DND-41 (cell line): ENCODE results near the gene BEND5.

Source experiments
- ATAC-seq: fragments of 200-7000 bp; cut with Tn5 transposase; 3 replicates; pipeline ENCODE4 v1.9.1; 2021; ENCODE audit warnings: low read depth; ENCODE audit not compliant: insufficient read depth
- DNase-seq: peaks from one replicate; pipeline ENCODE4 v3.0.0-alpha.2; 2020
- H2AFZ ChIP-seq: 2 replicates; pipeline ENCODE4 v1.6.0; 2012; ENCODE audit warnings: low read depth, low read length
- H3K27ac ChIP-seq: 2 replicates; pipeline ENCODE4 v1.5.1; 2012; ENCODE audit warnings: low read length, inconsistent platforms
- H3K27me3 ChIP-seq: fragments of 200-600 bp; sonication (generic); 2 replicates; pipeline ENCODE4 v1.6.0; 2012; ENCODE audit warnings: low read length, mild to moderate bottlenecking, inconsistent platforms; ENCODE audit not compliant: insufficient read depth, poor library complexity
- H3K36me3 ChIP-seq: 2 replicates; pipeline ENCODE4 v1.5.1; 2012; ENCODE audit warnings: low read length, inconsistent platforms; ENCODE audit not compliant: insufficient read depth
- H3K4me1 ChIP-seq: 2 replicates; pipeline ENCODE4 v1.5.1; 2012; ENCODE audit warnings: mild to moderate bottlenecking, low read length; ENCODE audit not compliant: insufficient read depth
- H3K4me2 ChIP-seq: 2 replicates; pipeline ENCODE4 v1.6.0; 2012; ENCODE audit warnings: mild to moderate bottlenecking, moderate library complexity, low read length, inconsistent platforms; ENCODE audit not compliant: insufficient read depth
- H3K4me3 ChIP-seq, 2 experiments: fragments of 200-600 bp in 1 of 2; shearing (Covaris generic) in 1 of 2; 2 replicates each; pipeline ENCODE4 v1.5.1; 2012 to 2016; ENCODE audit warnings: inconsistent platforms in 2 of 2, low read length in 2 of 2, mild to moderate bottlenecking in 2 of 2, low read depth in 1 of 2, moderate library complexity in 1 of 2
- H3K79me2 ChIP-seq: 2 replicates; pipeline ENCODE4 v1.6.0; 2012; ENCODE audit warnings: low read length, inconsistent platforms; ENCODE audit not compliant: insufficient read depth
- H3K9ac ChIP-seq: 2 replicates; pipeline ENCODE4 v1.6.0; 2012; ENCODE audit warnings: low read depth, mild to moderate bottlenecking, inconsistent platforms, low read length, moderate library complexity
- H3K9me3 ChIP-seq: 2 replicates; pipeline ENCODE4 v1.5.1; 2012; ENCODE audit warnings: low read length, moderate library complexity, mild to moderate bottlenecking, inconsistent platforms; ENCODE audit not compliant: insufficient read depth, severe bottlenecking
- H4K20me1 ChIP-seq: 2 replicates; pipeline ENCODE4 v1.6.0; 2012; ENCODE audit warnings: low read length; ENCODE audit not compliant: insufficient read depth
- EZH2 ChIP-seq: IDR thresholded peaks from 3 replicates; pipeline ENCODE4 v1.6.1; 2012; ENCODE audit warnings: borderline replicate concordance, low read depth, mild to moderate bottlenecking, moderate library complexity, low read length, inconsistent platforms; ENCODE audit not compliant: severe bottlenecking
- TF ChIP-seq, protein P1 (sequence below): IDR thresholded peaks from 2 replicates; pipeline ENCODE4 v1.5.1; 2012; ENCODE audit warnings: borderline replicate concordance, low read length, moderate library complexity, mild to moderate bottlenecking; ENCODE audit not compliant: poor library complexity, severe bottlenecking; ENCODE audit errors: extremely low read depth

The BEND5 gene

GRCh38 chr1:48767975-48768510 is 8.6 kb downstream of the BEND5 start:
- peaks cover 55% of the 10 kb centered on the region for H3K79me2 ChIP-seq
- H3K9me3 ChIP-seq: no peaks in the 10 kb centered on the region
- H3K4me1 ChIP-seq: peaks cover 13% of the 10 kb centered on the region; the same call in 1 of the 2 replicates
- no peak overlapping the region for H2AFZ ChIP-seq
- ATAC-seq (no peak), DNase-seq (no peak)
- no peak overlapping the region for H3K9ac ChIP-seq
- no peaks in the 10 kb centered on the region for H3K27me3 ChIP-seq
- H4K20me1 ChIP-seq: peaks cover 25% of the 10 kb centered on the region
- H3K4me2 ChIP-seq: no peak overlapping the region
- H3K27ac ChIP-seq: no peak overlapping the region
- no peak overlapping the region for H3K4me3 ChIP-seq
- TF ChIP-seq, protein P1, sequence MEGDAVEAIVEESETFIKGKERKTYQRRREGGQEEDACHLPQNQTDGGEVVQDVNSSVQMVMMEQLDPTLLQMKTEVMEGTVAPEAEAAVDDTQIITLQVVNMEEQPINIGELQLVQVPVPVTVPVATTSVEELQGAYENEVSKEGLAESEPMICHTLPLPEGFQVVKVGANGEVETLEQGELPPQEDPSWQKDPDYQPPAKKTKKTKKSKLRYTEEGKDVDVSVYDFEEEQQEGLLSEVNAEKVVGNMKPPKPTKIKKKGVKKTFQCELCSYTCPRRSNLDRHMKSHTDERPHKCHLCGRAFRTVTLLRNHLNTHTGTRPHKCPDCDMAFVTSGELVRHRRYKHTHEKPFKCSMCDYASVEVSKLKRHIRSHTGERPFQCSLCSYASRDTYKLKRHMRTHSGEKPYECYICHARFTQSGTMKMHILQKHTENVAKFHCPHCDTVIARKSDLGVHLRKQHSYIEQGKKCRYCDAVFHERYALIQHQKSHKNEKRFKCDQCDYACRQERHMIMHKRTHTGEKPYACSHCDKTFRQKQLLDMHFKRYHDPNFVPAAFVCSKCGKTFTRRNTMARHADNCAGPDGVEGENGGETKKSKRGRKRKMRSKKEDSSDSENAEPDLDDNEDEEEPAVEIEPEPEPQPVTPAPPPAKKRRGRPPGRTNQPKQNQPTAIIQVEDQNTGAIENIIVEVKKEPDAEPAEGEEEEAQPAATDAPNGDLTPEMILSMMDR: no peak
- no peak for TF ChIP-seq EZH2
- H3K36me3 ChIP-seq: peaks cover 63% of the 10 kb centered on the region

GRCh38 chr1:48765335-48765734 is 11.4 kb downstream of the BEND5 start:
- Histone ChIP-seq H3K4me2 (no peak overlapping the region), H3K4me1 (no peaks in the 10 kb centered on the region), H3K79me2 (peaks cover 37% of the 10 kb centered on the region), H3K27ac (no peak overlapping the region), H3K9me3 (no peaks in the 10 kb centered on the region), H3K4me3 (no peak overlapping the region), H3K9ac (no peak overlapping the region), H2AFZ (no peak overlapping the region), H3K36me3 (peaks cover 61% of the 10 kb centered on the region), H4K20me1 (peaks cover 32% of the 10 kb centered on the region), H3K27me3 (no peaks in the 10 kb centered on the region)
- no peak for TF ChIP-seq EZH2
- TF ChIP-seq, protein P1: no peak
- no peak for DNase-seq
- no peak for ATAC-seq

GRCh38 chr1:48761986-48762385 is 14.7 kb downstream of the BEND5 start:
- Histone ChIP-seq H3K4me1 (no peaks in the 10 kb centered on the region), H3K27ac (no peak overlapping the region), H3K4me3 (no peak overlapping the region), H3K79me2 (peaks cover 16% of the 10 kb centered on the region), H3K9ac (no peak overlapping the region), H3K27me3 (no peaks in the 10 kb centered on the region), H2AFZ (no peak overlapping the region), H4K20me1 (peaks cover 16% of the 10 kb centered on the region), H3K4me2 (no peak overlapping the region), H3K36me3 (peaks cover 77% of the 10 kb centered on the region), H3K9me3 (no peaks in the 10 kb centered on the region)
- ATAC-seq: no peak
- TF ChIP-seq, protein P1: no peak
- TF ChIP-seq EZH2: no peak
- no peak for DNase-seq
